ENCODE results near the gene FRYL.
A peak's percentile ranks its signal among the peaks of the same experiment; 100 is the strongest.
"Not testable (repeated sequence)": the region's sequence is repeated elsewhere in the genome, so short reads cannot be mapped to it uniquely, and the experiment has no call there.

Gene FRYL

DNA sequence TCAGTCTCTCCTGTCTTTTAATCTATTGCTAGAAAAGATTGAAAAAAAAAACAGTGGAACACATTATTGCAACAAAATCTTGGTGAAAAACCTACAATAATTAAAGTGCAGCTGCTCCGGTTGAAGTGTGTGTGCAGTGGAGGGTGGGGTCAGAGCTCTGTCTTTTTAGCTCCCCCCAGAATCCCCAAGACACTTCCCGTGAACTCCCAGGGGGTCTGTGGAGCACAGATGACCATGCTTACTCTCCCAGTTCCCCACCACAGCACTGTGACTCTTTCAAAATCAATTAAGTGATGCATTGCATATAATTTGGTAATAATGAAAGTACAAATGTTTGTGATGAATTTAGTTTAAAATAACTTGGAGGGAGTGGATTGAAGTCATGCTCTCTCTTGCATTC, 312.6 kb downstream of the FRYL start:
- Mint-ChIP-seq H3K27ac (peak overlapping the region; percentile 27 to 76 (median 46)), H3K27me3 (ENCODE audit: low read depth) (peaks cover 10% of the 10 kb centered on the region), H3K4me3 (peak overlapping the region in 1 of 3 experiments; percentile 19), H3K36me3 (ENCODE audit: low read depth) (no peaks in the 10 kb centered on the region), H3K9me3 (no peaks in the 10 kb centered on the region), H3K4me1 (peaks cover 32% of the 10 kb centered on the region)
- TF ChIP-seq, protein P1, sequence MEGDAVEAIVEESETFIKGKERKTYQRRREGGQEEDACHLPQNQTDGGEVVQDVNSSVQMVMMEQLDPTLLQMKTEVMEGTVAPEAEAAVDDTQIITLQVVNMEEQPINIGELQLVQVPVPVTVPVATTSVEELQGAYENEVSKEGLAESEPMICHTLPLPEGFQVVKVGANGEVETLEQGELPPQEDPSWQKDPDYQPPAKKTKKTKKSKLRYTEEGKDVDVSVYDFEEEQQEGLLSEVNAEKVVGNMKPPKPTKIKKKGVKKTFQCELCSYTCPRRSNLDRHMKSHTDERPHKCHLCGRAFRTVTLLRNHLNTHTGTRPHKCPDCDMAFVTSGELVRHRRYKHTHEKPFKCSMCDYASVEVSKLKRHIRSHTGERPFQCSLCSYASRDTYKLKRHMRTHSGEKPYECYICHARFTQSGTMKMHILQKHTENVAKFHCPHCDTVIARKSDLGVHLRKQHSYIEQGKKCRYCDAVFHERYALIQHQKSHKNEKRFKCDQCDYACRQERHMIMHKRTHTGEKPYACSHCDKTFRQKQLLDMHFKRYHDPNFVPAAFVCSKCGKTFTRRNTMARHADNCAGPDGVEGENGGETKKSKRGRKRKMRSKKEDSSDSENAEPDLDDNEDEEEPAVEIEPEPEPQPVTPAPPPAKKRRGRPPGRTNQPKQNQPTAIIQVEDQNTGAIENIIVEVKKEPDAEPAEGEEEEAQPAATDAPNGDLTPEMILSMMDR (IDR thresholded peaks at IDR 0.05; ENCODE audit: unreplicated experiment in 3 of 3), result no peak

DNA sequence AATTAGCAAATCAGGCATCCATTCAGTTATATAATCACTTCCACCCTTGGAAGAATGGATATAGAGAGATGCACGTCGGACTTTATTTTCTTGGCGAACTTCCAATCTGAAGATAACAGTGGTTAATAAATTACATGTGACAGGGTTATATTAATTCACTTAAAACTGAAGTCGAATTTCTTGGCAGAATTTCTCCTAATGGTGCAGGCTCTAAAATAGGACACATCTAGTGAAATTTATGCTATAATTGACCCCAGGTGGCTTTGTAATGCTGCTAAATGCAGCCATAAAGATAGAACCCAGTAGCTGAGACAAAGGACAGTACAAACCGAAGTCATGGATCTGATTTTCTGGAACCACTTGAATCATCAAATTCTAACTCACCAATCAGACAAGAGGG, 317.7 kb downstream of the FRYL start:
- TF ChIP-seq, protein P1 (IDR thresholded peaks at IDR 0.05; ENCODE audit: unreplicated experiment in 3 of 3), result no peak
- no peaks in the 10 kb centered on the region for H3K36me3 Mint-ChIP-seq (ENCODE audit: low read depth)
- H3K9me3 Mint-ChIP-seq, result peaks cover 6% of the 10 kb centered on the region
- H3K27ac Mint-ChIP-seq, result peak overlapping the region; percentile 57 to 91 (median 88)
- peaks cover 24% of the 10 kb centered on the region for H3K4me1 Mint-ChIP-seq
- no peak overlapping the region for H3K4me3 Mint-ChIP-seq
- no peaks in the 10 kb centered on the region for H3K27me3 Mint-ChIP-seq (ENCODE audit: low read depth)

DNA sequence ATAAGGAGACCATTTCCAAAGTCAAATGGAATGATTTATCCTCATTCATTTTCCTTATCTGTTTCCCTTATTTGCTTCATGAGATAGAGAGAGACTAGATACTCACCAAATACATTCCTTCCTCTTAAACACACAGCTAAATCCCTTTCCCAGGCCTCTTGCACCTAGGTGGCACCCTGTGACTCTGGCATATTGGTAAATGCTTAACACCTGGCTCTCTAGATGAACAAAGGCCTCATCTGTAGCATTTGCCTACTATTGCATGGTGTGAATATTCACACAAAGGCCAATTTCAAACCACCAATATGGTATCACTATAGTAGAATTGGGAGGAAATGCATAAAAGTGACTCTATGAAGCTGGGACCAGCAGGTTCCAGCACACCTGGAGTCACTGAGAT, 319.1 kb downstream of the FRYL start:
- Mint-ChIP-seq H3K27ac (no peak overlapping the region), H3K36me3 (ENCODE audit: low read depth) (no peaks in the 10 kb centered on the region), H3K4me1 (peaks cover 23% of the 10 kb centered on the region), H3K9me3 (peaks cover 9% of the 10 kb centered on the region), H3K4me3 (no peak overlapping the region), H3K27me3 (ENCODE audit: low read depth) (peaks cover 8% of the 10 kb centered on the region)
- TF ChIP-seq, protein P1 (IDR thresholded peaks at IDR 0.05; ENCODE audit: unreplicated experiment in 3 of 3), result no peak

DNA sequence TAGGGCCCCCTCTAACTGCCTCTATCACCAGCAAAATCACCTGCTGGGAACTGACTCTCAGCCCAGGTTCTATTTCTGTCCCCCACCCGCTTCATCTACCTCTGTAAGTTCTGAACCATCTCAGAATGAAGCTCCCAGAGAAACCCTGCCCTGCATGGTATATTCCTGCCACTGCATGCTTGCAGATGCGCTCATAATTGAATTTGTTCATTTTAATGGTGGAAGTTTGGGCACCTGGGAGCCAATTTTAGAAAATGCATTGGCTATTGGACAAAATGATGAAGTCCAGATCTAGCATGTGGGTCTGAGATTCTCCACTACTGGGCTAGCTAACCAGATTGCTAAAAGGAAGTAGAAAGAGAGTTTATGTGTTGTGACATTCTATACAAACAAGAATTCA, 325.5 kb downstream of the FRYL start:
- no peak overlapping the region for H3K27ac Mint-ChIP-seq
- H3K9me3 Mint-ChIP-seq, result peaks cover 14% of the 10 kb centered on the region
- H3K36me3 Mint-ChIP-seq (ENCODE audit: low read depth), result no peaks in the 10 kb centered on the region
- peaks cover 12% of the 10 kb centered on the region for H3K27me3 Mint-ChIP-seq (ENCODE audit: low read depth)
- H3K4me3 Mint-ChIP-seq, result no peak overlapping the region
- H3K4me1 Mint-ChIP-seq, result no peaks in the 10 kb centered on the region
- TF ChIP-seq, protein P1 (IDR thresholded peaks at IDR 0.05; ENCODE audit: unreplicated experiment in 3 of 3), result no peak

DNA sequence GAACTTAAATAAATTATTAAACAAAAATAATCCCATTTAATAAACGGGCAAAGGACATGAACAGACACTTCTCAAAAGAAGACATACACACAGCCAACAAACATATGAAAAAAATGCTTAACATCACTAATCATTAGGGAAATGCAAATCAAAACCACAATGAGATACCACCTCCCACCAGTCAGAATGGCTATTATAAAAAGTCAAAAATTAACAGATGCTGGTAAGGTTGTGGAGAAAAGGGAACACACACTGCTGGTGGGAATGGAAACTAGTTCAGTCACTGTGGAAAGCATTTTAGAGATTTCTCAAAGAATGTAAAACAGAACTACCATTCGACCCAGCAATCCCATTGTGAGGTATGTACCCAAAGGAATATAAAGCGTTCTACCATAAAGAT, 328.4 kb downstream of the FRYL start:
- H3K27me3 Mint-ChIP-seq (ENCODE audit: low read depth); H3K36me3 Mint-ChIP-seq (ENCODE audit: low read depth); H3K4me1 Mint-ChIP-seq; H3K9me3 Mint-ChIP-seq; H3K27ac Mint-ChIP-seq; H3K4me3 Mint-ChIP-seq: not testable (repeated sequence)

DNA sequence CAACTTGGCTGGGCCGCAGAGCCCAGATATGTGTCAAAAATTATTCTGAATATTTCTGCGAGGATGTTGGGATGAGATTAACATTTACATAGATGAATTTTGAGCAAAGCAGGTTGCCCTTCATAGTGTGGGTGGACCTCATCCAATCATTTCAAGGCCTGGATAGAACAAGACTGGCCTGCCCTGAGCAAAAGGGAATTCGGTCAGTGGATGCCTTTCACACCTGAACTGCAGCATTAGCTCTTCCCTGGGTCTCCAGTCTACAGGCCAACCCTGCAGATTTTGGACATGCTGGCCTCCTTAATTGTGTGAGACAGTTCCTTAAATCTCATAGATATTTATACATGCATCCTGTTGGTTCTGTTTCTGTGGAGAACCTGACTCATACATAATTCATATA, 329.3 kb downstream of the FRYL start:
- H3K27ac Mint-ChIP-seq, result no peak overlapping the region
- H3K4me1 Mint-ChIP-seq, result no peaks in the 10 kb centered on the region
- no peaks in the 10 kb centered on the region for H3K36me3 Mint-ChIP-seq (ENCODE audit: low read depth)
- TF ChIP-seq, protein P1 (IDR thresholded peaks at IDR 0.05; ENCODE audit: unreplicated experiment in 3 of 3), result no peak
- peaks cover 3% of the 10 kb centered on the region for H3K9me3 Mint-ChIP-seq
- H3K27me3 Mint-ChIP-seq (ENCODE audit: low read depth), result peaks cover 9% of the 10 kb centered on the region
- no peak overlapping the region for H3K4me3 Mint-ChIP-seq

Measured in nephron (organoid).